Neural cell (in vitro differentiated cells): ENCODE measurements around the gene ACR.

Source experiments
- EP300 ChIP-seq: fragments of 450-650 bp; conservative IDR thresholded peaks from 2 replicates; pipeline ENCODE4 v1.6.1; 2014; ENCODE audit warnings: antibody characterized with exemption, mild to moderate bottlenecking, moderate library complexity; ENCODE audit not compliant: poor library complexity, severe bottlenecking
- EZH2 ChIP-seq: fragments of 200-600, 300-800 bp; shearing (Covaris generic), sonication (generic); IDR thresholded peaks from 2 replicates; pipeline ENCODE4 v1.6.1; 2014; ENCODE audit warnings: antibody characterized with exemption, low read length, borderline replicate concordance, mild to moderate bottlenecking; ENCODE audit not compliant: insufficient read depth, poor library complexity, severe bottlenecking
- POLR2AphosphoS5 ChIP-seq: IDR thresholded peaks from 2 replicates; pipeline ENCODE4 v1.6.1; 2012
- RAD21 ChIP-seq: fragments of 450-650 bp; conservative IDR thresholded peaks from 2 replicates; pipeline ENCODE4 v1.6.1; 2014; ENCODE audit warnings: antibody characterized with exemption, mild to moderate bottlenecking, moderate library complexity
- SMC3 ChIP-seq: fragments of 450-650 bp; conservative IDR thresholded peaks from 2 replicates; pipeline ENCODE4 v1.6.1; 2014; ENCODE audit warnings: antibody characterized with exemption, mild to moderate bottlenecking, moderate library complexity; ENCODE audit not compliant: poor library complexity
- TF ChIP-seq, protein P1 (sequence below): fragments of 450-650 bp; IDR thresholded peaks from 2 replicates; pipeline ENCODE4 v1.5.1; 2014; ENCODE audit warnings: antibody characterized with exemption, mild to moderate bottlenecking, moderate library complexity; ENCODE audit not compliant: poor library complexity, severe bottlenecking

DNA sequence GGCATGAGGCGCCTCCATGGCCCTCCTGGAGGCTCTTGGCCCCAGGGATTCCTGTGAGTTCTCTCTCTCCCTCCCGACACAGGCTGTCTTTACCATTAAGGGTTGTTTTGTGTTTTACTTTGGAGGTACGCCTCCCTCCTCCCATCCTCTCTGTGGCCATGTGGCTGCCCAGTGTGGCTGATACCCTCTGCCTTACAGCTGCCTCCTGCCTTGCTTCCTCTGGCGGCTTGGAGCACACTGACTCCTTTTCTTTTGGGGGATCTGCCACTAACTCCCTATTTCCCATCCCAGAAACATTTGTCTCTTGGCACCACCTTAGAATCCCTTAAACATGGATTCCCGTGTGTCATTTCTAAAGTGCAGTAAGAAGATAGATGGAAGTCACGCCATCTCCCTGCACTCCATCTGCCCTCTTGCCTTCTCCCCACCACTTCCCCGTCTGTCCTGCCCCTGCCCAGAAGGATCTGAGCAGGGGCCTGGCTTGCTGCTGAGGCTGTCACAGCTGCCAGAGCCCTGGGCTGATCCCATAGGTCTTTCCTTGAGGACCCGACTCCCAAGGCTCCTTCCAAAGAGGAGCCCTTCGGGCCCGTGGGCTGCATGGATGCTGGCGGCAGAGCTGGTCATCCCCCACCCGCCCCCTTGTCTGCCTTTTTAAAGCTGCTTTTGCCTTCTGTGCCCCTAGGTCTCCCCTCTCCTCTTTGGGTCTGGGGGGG is 15.1 kb upstream of the ACR start:
- no peak for TF ChIP-seq EZH2
- TF ChIP-seq POLR2AphosphoS5: no peak
- TF ChIP-seq, protein P1, sequence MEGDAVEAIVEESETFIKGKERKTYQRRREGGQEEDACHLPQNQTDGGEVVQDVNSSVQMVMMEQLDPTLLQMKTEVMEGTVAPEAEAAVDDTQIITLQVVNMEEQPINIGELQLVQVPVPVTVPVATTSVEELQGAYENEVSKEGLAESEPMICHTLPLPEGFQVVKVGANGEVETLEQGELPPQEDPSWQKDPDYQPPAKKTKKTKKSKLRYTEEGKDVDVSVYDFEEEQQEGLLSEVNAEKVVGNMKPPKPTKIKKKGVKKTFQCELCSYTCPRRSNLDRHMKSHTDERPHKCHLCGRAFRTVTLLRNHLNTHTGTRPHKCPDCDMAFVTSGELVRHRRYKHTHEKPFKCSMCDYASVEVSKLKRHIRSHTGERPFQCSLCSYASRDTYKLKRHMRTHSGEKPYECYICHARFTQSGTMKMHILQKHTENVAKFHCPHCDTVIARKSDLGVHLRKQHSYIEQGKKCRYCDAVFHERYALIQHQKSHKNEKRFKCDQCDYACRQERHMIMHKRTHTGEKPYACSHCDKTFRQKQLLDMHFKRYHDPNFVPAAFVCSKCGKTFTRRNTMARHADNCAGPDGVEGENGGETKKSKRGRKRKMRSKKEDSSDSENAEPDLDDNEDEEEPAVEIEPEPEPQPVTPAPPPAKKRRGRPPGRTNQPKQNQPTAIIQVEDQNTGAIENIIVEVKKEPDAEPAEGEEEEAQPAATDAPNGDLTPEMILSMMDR: no peak
- no peak for TF ChIP-seq RAD21
- no peak for TF ChIP-seq EP300
- no peak for TF ChIP-seq SMC3
